ENCODE results near the gene DOCK6. TPM values are rescaled to one million over a fixed set of nuclear protein-coding genes. Genes with fewer than 3 reads are reported as not detected.

The DOCK6 gene
- total RNA-seq, 2 experiments from 2014 or later = 6.1 to 7.1 TPM

GRCh38 chr19:11251650-11252314, 10.5 kb downstream of the DOCK6 start:
- no peak overlapping the region for H3K4me3 Mint-ChIP-seq
- H3K36me3 Mint-ChIP-seq (ENCODE audit: low read depth) = no peaks in the 10 kb centered on the region
- H3K27me3 Mint-ChIP-seq (ENCODE audit: low read depth) = no peaks in the 10 kb centered on the region
- intact Hi-C loops (cut with micrococcal nuclease) = no loop called here
- DNase-seq = no peak
- no peaks in the 10 kb centered on the region for H3K4me1 Mint-ChIP-seq (ENCODE audit: low read depth)
- H3K27ac Mint-ChIP-seq = no peak overlapping the region
- H3K9me3 Mint-ChIP-seq = no peaks in the 10 kb centered on the region
- CTCF ChIA-PET = interaction anchor here (0.7 kb wide), 1 partner anchor 231 kb away, joined by 3 read pairs; no protein-coding TSS in a partner anchor

- CTCF ChIA-PET = interaction anchor here (0.7 kb wide), 1 partner anchor 9 kb away, joined by 3 read pairs; no protein-coding TSS in a partner anchor
- Mint-ChIP-seq H3K27ac (no peak overlapping the region), H3K4me1 (ENCODE audit: low read depth) (no peaks in the 10 kb centered on the region), H3K27me3 (ENCODE audit: low read depth) (no peaks in the 10 kb centered on the region), H3K9me3 (no peaks in the 10 kb centered on the region), H3K4me3 (no peak overlapping the region), H3K36me3 (ENCODE audit: low read depth) (no peaks in the 10 kb centered on the region)
- intact Hi-C loops (cut with micrococcal nuclease) = no loop called here
- no peak for DNase-seq
These were observed 11.1 kb downstream of the DOCK6 start for GRCh38 chr19:11251217-11251616.

- no peak overlapping the region for H3K4me3 Mint-ChIP-seq
- H3K36me3 Mint-ChIP-seq (ENCODE audit: low read depth) = no peaks in the 10 kb centered on the region
- no peak overlapping the region for H3K27ac Mint-ChIP-seq
These were observed 13.5 kb downstream of the DOCK6 start for GRCh38 chr19:11248852-11249251.

GRCh38 chr19:11247934-11248333, 14.4 kb downstream of the DOCK6 start:
- no peaks in the 10 kb centered on the region for H3K9me3 Mint-ChIP-seq
- peaks cover 5% of the 10 kb centered on the region for H3K4me1 Mint-ChIP-seq (ENCODE audit: low read depth)
- CTCF ChIA-PET = no interaction called here
- intact Hi-C loops (cut with micrococcal nuclease) = no loop called here
- H3K27ac Mint-ChIP-seq = no peak overlapping the region
- H3K36me3 Mint-ChIP-seq (ENCODE audit: low read depth) = no peaks in the 10 kb centered on the region
- no peak overlapping the region for H3K4me3 Mint-ChIP-seq
- DNase-seq = no peak
- H3K27me3 Mint-ChIP-seq (ENCODE audit: low read depth) = no peaks in the 10 kb centered on the region

More at GRCh38 chr19:11248852-11249251, 13.5 kb downstream of the DOCK6 start:
- H3K27me3 Mint-ChIP-seq (ENCODE audit: low read depth) = no peaks in the 10 kb centered on the region
- no peaks in the 10 kb centered on the region for H3K9me3 Mint-ChIP-seq
- H3K4me1 Mint-ChIP-seq (ENCODE audit: low read depth) = peaks cover under 1% of the 10 kb centered on the region
- intact Hi-C loops (cut with micrococcal nuclease) = no loop called here
- CTCF ChIA-PET = no interaction called here
- no peak for DNase-seq

- CTCF ChIA-PET = no interaction called here
- DNase-seq = no peak
- H3K4me3 Mint-ChIP-seq = no peak overlapping the region
- no peaks in the 10 kb centered on the region for H3K36me3 Mint-ChIP-seq (ENCODE audit: low read depth)
- H3K27me3 Mint-ChIP-seq (ENCODE audit: low read depth) = peaks cover 3% of the 10 kb centered on the region
- intact Hi-C loops (cut with micrococcal nuclease) = no loop called here
- H3K9me3 Mint-ChIP-seq = no peaks in the 10 kb centered on the region
- peaks cover 5% of the 10 kb centered on the region for H3K4me1 Mint-ChIP-seq (ENCODE audit: low read depth)
- H3K27ac Mint-ChIP-seq = no peak overlapping the region
These were observed 14.9 kb downstream of the DOCK6 start for GRCh38 chr19:11247391-11247790.

GRCh38 chr19:11246941-11247340, 15.4 kb downstream of the DOCK6 start:
- H3K9me3 Mint-ChIP-seq = no peaks in the 10 kb centered on the region
- peaks cover 5% of the 10 kb centered on the region for H3K4me1 Mint-ChIP-seq (ENCODE audit: low read depth)
- no peaks in the 10 kb centered on the region for H3K36me3 Mint-ChIP-seq (ENCODE audit: low read depth)
- intact Hi-C loops (cut with micrococcal nuclease) = no loop called here
- no peak overlapping the region for H3K4me3 Mint-ChIP-seq
- CTCF ChIA-PET = interaction anchor here (0.6 kb wide), 1 partner anchor 14 kb away, joined by 3 read pairs; no protein-coding TSS in a partner anchor
- peaks cover 3% of the 10 kb centered on the region for H3K27me3 Mint-ChIP-seq (ENCODE audit: low read depth)
- H3K27ac Mint-ChIP-seq = no peak overlapping the region
- DNase-seq = no peak

- Mint-ChIP-seq H3K4me3 (no peak overlapping the region), H3K4me1 (ENCODE audit: low read depth) (peaks cover 5% of the 10 kb centered on the region), H3K36me3 (ENCODE audit: low read depth) (no peaks in the 10 kb centered on the region), H3K27me3 (ENCODE audit: low read depth) (peaks cover 9% of the 10 kb centered on the region), H3K9me3 (no peaks in the 10 kb centered on the region), H3K27ac (no peak overlapping the region)
- CTCF ChIA-PET = no interaction called here
- DNase-seq = no peak
- intact Hi-C loops (cut with micrococcal nuclease) = loop anchor here (5.0 kb wide), 1 partner anchor 48 kb away; the partner anchor contains the start of gene KANK2
These were observed 17.3 kb downstream of the DOCK6 start for GRCh38 chr19:11244846-11245589.

- H3K36me3 Mint-ChIP-seq (ENCODE audit: low read depth) = no peaks in the 10 kb centered on the region
- H3K4me1 Mint-ChIP-seq (ENCODE audit: low read depth) = peaks cover 5% of the 10 kb centered on the region
- peaks cover 9% of the 10 kb centered on the region for H3K27me3 Mint-ChIP-seq (ENCODE audit: low read depth)
- H3K9me3 Mint-ChIP-seq = peaks cover 3% of the 10 kb centered on the region
- intact Hi-C loops (cut with micrococcal nuclease) = loop anchor here (5.0 kb wide), 1 partner anchor 46 kb away; the partner anchor contains the start of gene KANK2
- no peak overlapping the region for H3K4me3 Mint-ChIP-seq
- H3K27ac Mint-ChIP-seq = no peak overlapping the region
- DNase-seq = no peak
- CTCF ChIA-PET = interaction anchor here (0.7 to 1.4 kb wide), 3 partner anchors 9 to 239 kb away, joined by 3 to 5 read pairs (median 4); no protein-coding TSS in a partner anchor
These were observed 18.5 kb downstream of the DOCK6 start for GRCh38 chr19:11243798-11244169.

- Mint-ChIP-seq H3K9me3 (peaks cover 7% of the 10 kb centered on the region), H3K36me3 (ENCODE audit: low read depth) (no peaks in the 10 kb centered on the region), H3K27me3 (ENCODE audit: low read depth) (peaks cover 9% of the 10 kb centered on the region), H3K4me3 (no peak overlapping the region), H3K27ac (no peak overlapping the region), H3K4me1 (ENCODE audit: low read depth) (peaks cover 5% of the 10 kb centered on the region)
- CTCF ChIA-PET = interaction anchor here (0.6 to 1.8 kb wide), 8 partner anchors 8 to 620 kb away, joined by 3 to 5 read pairs (median 3); no protein-coding TSS in a partner anchor
- peak; percentile 90 for DNase-seq
- intact Hi-C loops (cut with micrococcal nuclease) = loop anchor here (5.0 kb wide), 1 partner anchor 46 kb away; the partner anchor contains the start of gene KANK2
These were observed 19.2 kb downstream of the DOCK6 start for GRCh38 chr19:11242864-11243797.

- H3K27me3 Mint-ChIP-seq (ENCODE audit: low read depth) = peaks cover 9% of the 10 kb centered on the region
- peaks cover 9% of the 10 kb centered on the region for H3K9me3 Mint-ChIP-seq
- CTCF ChIA-PET = interaction anchor here (0.6 to 1.8 kb wide), 7 partner anchors 9 to 619 kb away, joined by 3 to 5 read pairs (median 3); no protein-coding TSS in a partner anchor
- intact Hi-C loops (cut with micrococcal nuclease) = loop anchor here (5.0 kb wide), 1 partner anchor 45 kb away; the partner anchor contains the start of gene KANK2
- H3K36me3 Mint-ChIP-seq (ENCODE audit: low read depth) = no peaks in the 10 kb centered on the region
- DNase-seq = no peak
- no peak overlapping the region for H3K27ac Mint-ChIP-seq
- no peak overlapping the region for H3K4me3 Mint-ChIP-seq
- H3K4me1 Mint-ChIP-seq (ENCODE audit: low read depth) = peaks cover 5% of the 10 kb centered on the region
These were observed 20.3 kb downstream of the DOCK6 start for GRCh38 chr19:11242025-11242424.

GRCh38 chr19:11240008-11240444, 22.3 kb downstream of the DOCK6 start:
- Mint-ChIP-seq H3K27me3 (ENCODE audit: low read depth) (peaks cover 9% of the 10 kb centered on the region), H3K4me1 (ENCODE audit: low read depth) (peaks cover 5% of the 10 kb centered on the region), H3K9me3 (peaks cover 9% of the 10 kb centered on the region), H3K27ac (no peak overlapping the region), H3K4me3 (no peak overlapping the region), H3K36me3 (ENCODE audit: low read depth) (no peaks in the 10 kb centered on the region)
- intact Hi-C loops (cut with micrococcal nuclease) = loop anchor here (5.0 kb wide), 1 partner anchor 43 kb away; the partner anchor contains the start of gene KANK2
- DNase-seq = no peak
- CTCF ChIA-PET = no interaction called here

Data from activated naive CD4-positive, alpha-beta T cell treated with anti-CD3 and anti-CD28 coated beads for 36 hours (primary cell).